SK-N-MC (cell line): Measurements from ENCODE around the gene TXNIP.

Source experiments
- EZH2 ChIP-seq: fragments of 200-600 bp; sonication (generic); IDR thresholded peaks from one replicate; pipeline ENCODE4 v1.6.1; 2017; ENCODE audit warnings: antibody characterized with exemption
- FOXP2 ChIP-seq: optimal IDR thresholded peaks from 2 replicates; pipeline ENCODE3; 2011; ENCODE audit warnings: mild to moderate bottlenecking, moderate library complexity; ENCODE audit not compliant: insufficient read depth; ENCODE audit errors: extremely low read length, control extremely low read depth
- POLR2AphosphoS5 ChIP-seq: IDR thresholded peaks from 2 replicates; pipeline ENCODE4 v1.6.1; 2012; ENCODE audit warnings: mild to moderate bottlenecking, low read depth, low read length, borderline replicate concordance

DNA sequence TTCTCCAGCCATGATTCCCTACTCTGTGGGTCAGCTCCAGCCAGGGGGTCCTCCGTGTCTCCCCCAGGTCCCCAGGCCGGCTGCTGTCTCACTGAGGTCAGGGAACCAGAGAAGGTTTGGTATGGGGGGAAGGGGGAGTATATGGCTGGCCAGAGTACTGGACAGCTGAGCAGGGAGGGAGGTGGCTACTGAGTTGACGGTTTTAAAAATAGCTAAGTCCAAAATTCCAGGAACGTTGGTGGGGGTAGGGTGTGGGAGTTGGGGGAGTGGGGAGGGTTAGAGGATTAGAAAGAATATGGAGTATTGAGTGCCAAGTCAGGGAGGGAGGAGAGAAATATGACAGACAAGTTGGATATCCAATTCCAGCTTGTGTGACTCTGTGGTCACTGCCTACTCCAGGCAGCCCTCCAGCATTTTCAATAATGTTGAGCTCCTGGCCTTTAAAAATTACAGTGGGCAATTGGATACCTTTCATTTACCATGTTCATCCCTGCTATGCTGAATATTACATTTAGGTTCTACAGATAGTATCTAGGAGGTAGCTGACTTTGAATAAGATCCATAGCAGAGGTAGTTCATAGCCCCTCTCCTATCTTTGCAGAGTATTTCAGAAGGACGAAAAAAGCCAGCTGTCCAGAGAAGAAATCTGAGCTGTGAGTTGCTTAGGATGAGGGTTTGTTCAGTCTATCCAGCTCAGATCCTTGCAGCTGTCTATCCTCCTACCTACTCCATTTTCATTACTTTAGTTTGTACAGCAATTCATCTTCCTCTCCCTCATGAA, 25.4 kb upstream of the TXNIP start, which contains the start of gene HJV:
- TF ChIP-seq POLR2AphosphoS5: no peak
- no peak for TF ChIP-seq EZH2
- no peak for TF ChIP-seq FOXP2
